ENCODE results near the gene SMARCC1. TPM values are rescaled to one million over a fixed set of nuclear protein-coding genes. Genes with fewer than 3 reads are reported as not detected.

SMARCC1 gene
- total RNA-seq, 1 experiment from 2014 or later = 249 TPM

DNA sequence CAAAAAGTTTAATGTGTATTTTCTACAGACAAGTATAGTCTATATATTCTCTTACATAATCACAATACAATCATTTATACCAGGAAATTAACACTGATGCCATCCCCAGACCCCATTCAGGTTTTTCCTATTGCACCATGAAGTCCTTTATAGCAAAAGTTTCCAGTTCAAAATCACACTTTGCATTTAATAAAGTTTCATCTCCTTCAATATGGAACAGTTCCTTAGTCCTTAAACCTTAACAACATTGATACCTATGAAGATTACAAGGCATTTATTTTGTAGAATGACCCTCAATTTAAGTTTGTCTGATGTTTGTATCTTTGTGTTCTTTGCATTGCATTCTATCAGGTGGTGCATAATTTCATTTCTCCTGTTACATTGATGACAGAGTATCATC, 2.0 kb upstream of the SMARCC1 start:
- ChIA-PET CTCF (no interaction called here), POLR2A (no interaction called here)
- no peak for ATAC-seq
- no peaks in the 10 kb centered on the region for H3K27me3 Mint-ChIP-seq (ENCODE audit: low read depth)
- no peak overlapping the region for H3K4me3 Mint-ChIP-seq
- H3K27ac Mint-ChIP-seq = no peak overlapping the region
- no peaks in the 10 kb centered on the region for H3K9me3 Mint-ChIP-seq
- H3K36me3 Mint-ChIP-seq = peaks cover 16% of the 10 kb centered on the region
- peaks cover 17% of the 10 kb centered on the region for H3K4me1 Mint-ChIP-seq
- no peak for DNase-seq (ENCODE audit: low spot score)
- TF ChIP-seq RORB (CRISPR knock-in tag; IDR thresholded peaks at IDR 0.05) (no peak), ZNF138 (CRISPR knock-in tag; conservative IDR thresholded peaks at IDR 0.05) (no peak), TEAD1 (CRISPR knock-in tag; IDR thresholded peaks at IDR 0.05) (no peak), TEAD4 (CRISPR knock-in tag; IDR thresholded peaks at IDR 0.05) (no peak), ZNF425 (CRISPR knock-in tag; conservative IDR thresholded peaks at IDR 0.05) (no peak), CREB1 (CRISPR knock-in tag; IDR thresholded peaks at IDR 0.05) (no peak), IRF1 (CRISPR knock-in tag; IDR thresholded peaks at IDR 0.05) (no peak), MAX (CRISPR knock-in tag; IDR thresholded peaks at IDR 0.05) (no peak), IRF2 (CRISPR knock-in tag; IDR thresholded peaks at IDR 0.05; ENCODE audit: borderline replicate concordance, low read depth) (no peak), MLX (CRISPR knock-in tag; IDR thresholded peaks at IDR 0.05) (no peak), GTF2I (CRISPR knock-in tag; conservative IDR thresholded peaks at IDR 0.05) (no peak), ZBTB21 (CRISPR knock-in tag; IDR thresholded peaks at IDR 0.05; ENCODE audit: borderline replicate concordance) (no peak), ATF1 (CRISPR knock-in tag; IDR thresholded peaks at IDR 0.05) (no peak), E2F5 (CRISPR knock-in tag; IDR thresholded peaks at IDR 0.05) (no peak)
- TF ChIP-seq, protein P1, sequence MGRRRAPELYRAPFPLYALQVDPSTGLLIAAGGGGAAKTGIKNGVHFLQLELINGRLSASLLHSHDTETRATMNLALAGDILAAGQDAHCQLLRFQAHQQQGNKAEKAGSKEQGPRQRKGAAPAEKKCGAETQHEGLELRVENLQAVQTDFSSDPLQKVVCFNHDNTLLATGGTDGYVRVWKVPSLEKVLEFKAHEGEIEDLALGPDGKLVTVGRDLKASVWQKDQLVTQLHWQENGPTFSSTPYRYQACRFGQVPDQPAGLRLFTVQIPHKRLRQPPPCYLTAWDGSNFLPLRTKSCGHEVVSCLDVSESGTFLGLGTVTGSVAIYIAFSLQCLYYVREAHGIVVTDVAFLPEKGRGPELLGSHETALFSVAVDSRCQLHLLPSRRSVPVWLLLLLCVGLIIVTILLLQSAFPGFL (CRISPR knock-in tag; IDR thresholded peaks at IDR 0.05; ENCODE audit: borderline replicate concordance) = no peak
- TF ChIP-seq, protein P2, sequence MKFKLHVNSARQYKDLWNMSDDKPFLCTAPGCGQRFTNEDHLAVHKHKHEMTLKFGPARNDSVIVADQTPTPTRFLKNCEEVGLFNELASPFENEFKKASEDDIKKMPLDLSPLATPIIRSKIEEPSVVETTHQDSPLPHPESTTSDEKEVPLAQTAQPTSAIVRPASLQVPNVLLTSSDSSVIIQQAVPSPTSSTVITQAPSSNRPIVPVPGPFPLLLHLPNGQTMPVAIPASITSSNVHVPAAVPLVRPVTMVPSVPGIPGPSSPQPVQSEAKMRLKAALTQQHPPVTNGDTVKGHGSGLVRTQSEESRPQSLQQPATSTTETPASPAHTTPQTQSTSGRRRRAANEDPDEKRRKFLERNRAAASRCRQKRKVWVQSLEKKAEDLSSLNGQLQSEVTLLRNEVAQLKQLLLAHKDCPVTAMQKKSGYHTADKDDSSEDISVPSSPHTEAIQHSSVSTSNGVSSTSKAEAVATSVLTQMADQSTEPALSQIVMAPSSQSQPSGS (CRISPR knock-in tag; IDR thresholded peaks at IDR 0.05; ENCODE audit: borderline replicate concordance, low read depth) = no peak
- TF ChIP-seq, protein P3, sequence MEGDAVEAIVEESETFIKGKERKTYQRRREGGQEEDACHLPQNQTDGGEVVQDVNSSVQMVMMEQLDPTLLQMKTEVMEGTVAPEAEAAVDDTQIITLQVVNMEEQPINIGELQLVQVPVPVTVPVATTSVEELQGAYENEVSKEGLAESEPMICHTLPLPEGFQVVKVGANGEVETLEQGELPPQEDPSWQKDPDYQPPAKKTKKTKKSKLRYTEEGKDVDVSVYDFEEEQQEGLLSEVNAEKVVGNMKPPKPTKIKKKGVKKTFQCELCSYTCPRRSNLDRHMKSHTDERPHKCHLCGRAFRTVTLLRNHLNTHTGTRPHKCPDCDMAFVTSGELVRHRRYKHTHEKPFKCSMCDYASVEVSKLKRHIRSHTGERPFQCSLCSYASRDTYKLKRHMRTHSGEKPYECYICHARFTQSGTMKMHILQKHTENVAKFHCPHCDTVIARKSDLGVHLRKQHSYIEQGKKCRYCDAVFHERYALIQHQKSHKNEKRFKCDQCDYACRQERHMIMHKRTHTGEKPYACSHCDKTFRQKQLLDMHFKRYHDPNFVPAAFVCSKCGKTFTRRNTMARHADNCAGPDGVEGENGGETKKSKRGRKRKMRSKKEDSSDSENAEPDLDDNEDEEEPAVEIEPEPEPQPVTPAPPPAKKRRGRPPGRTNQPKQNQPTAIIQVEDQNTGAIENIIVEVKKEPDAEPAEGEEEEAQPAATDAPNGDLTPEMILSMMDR (IDR thresholded peaks at IDR 0.05) = no peak
- TF ChIP-seq, protein P4, sequence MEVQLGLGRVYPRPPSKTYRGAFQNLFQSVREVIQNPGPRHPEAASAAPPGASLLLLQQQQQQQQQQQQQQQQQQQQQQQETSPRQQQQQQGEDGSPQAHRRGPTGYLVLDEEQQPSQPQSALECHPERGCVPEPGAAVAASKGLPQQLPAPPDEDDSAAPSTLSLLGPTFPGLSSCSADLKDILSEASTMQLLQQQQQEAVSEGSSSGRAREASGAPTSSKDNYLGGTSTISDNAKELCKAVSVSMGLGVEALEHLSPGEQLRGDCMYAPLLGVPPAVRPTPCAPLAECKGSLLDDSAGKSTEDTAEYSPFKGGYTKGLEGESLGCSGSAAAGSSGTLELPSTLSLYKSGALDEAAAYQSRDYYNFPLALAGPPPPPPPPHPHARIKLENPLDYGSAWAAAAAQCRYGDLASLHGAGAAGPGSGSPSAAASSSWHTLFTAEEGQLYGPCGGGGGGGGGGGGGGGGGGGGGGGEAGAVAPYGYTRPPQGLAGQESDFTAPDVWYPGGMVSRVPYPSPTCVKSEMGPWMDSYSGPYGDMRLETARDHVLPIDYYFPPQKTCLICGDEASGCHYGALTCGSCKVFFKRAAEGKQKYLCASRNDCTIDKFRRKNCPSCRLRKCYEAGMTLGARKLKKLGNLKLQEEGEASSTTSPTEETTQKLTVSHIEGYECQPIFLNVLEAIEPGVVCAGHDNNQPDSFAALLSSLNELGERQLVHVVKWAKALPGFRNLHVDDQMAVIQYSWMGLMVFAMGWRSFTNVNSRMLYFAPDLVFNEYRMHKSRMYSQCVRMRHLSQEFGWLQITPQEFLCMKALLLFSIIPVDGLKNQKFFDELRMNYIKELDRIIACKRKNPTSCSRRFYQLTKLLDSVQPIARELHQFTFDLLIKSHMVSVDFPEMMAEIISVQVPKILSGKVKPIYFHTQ (CRISPR knock-in tag; IDR thresholded peaks at IDR 0.05) = no peak
